ENCODE measurements around the gene ADORA1. TPM values are rescaled to one million over a fixed set of nuclear protein-coding genes. Genes with fewer than 3 reads are reported as not detected.

Gene ADORA1
- total and polyA plus RNA-seq, 2 experiments from 2014 or later: 8.5 to 22.2 TPM

DNA sequence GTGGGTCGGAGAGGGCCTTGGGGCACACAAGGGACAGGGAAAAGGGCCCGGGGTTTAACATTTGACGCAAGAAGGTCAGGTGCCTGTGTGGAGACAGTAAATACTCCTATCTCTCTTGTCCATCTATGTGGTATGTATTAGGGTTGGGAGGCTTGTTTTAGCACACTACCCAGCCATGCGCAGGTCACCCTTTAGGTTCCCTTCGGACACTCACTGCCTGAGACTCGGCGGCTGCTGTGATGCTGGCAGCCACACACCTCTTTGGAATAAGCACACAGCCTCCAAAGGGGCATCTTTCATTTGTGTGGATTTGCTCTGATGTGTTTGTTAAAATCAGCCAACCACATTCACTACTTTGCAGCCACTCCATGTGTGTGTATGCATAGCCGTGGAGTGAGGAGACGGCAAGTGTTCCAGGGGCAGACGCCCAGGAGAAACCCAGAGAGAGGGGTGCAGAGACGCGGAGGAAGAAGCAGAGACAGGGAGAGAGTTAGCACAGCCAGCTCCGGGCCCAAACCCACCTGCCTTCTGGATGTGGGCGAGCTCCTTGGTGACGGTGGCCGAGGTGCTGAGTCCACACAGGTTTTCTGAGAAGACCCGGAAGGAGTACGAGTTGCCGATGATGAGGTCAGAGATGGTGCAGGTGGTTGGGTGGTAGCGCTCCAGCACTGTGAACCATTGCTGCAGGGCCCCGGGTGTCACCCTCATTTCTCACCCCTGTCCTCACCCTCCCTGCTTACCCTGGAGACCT lies 42.4 kb downstream of the ADORA1 start:
- TF ChIP-seq, protein P1, sequence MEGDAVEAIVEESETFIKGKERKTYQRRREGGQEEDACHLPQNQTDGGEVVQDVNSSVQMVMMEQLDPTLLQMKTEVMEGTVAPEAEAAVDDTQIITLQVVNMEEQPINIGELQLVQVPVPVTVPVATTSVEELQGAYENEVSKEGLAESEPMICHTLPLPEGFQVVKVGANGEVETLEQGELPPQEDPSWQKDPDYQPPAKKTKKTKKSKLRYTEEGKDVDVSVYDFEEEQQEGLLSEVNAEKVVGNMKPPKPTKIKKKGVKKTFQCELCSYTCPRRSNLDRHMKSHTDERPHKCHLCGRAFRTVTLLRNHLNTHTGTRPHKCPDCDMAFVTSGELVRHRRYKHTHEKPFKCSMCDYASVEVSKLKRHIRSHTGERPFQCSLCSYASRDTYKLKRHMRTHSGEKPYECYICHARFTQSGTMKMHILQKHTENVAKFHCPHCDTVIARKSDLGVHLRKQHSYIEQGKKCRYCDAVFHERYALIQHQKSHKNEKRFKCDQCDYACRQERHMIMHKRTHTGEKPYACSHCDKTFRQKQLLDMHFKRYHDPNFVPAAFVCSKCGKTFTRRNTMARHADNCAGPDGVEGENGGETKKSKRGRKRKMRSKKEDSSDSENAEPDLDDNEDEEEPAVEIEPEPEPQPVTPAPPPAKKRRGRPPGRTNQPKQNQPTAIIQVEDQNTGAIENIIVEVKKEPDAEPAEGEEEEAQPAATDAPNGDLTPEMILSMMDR (IDR thresholded peaks at IDR 0.05; ENCODE audit: low read depth, low read length): no peak
- Histone ChIP-seq H3K4me3 (no peak overlapping the region), H3K27me3 (no peaks in the 10 kb centered on the region), H3K4me1 (ENCODE audit: low read depth) (peaks cover 7% of the 10 kb centered on the region), H3K27ac (no peak overlapping the region), H3K9me3 (ENCODE audit: low read depth) (no peaks in the 10 kb centered on the region), H3K36me3 (no peaks in the 10 kb centered on the region)
- DNase-seq (ENCODE audit: low read depth in 1 of 2, low spot score in 1 of 2): no peak

DNA sequence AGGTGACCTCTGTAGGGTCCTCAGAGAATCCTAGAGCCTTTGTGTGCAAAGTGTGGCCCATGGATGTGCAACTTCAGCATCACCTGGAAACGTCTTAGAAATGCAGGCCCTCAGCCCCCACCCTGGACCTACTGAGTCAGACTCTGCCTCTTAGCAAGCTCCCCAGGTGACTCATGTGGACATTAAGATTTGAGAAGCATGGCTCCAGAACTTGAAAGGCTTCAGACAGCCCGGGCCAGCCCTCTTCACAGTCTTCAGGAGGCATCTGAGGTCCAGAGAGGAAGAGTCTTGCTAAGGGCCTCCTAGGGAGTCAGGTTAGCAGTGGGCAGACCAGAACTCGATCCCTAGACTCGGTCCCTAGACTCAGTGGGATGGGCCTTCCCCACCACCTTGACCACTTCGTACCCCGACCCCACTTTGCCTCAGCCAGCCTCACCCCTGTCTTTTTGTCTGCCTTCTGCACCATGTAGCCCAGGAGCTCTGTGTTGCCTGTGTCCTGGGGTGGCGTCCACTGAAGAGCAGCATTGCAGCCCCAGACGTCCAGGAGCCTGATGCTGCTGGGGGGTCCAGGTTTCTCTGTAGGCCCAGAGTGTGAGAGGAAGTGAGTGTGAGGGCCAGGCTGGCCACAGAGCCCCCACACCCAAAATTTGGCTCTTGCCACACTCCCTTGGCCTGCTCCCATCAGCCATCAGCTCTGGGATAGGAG lies 43.3 kb downstream of the ADORA1 start:
- Histone ChIP-seq H3K4me1 (ENCODE audit: low read depth) (peaks cover 15% of the 10 kb centered on the region), H3K9me3 (ENCODE audit: low read depth) (no peaks in the 10 kb centered on the region), H3K4me3 (no peak overlapping the region), H3K27ac (no peak overlapping the region), H3K27me3 (no peaks in the 10 kb centered on the region), H3K36me3 (no peaks in the 10 kb centered on the region)
- TF ChIP-seq, protein P1 (IDR thresholded peaks at IDR 0.05; ENCODE audit: low read depth, low read length): no peak
- DNase-seq (ENCODE audit: low read depth in 1 of 2, low spot score in 1 of 2): no peak

DNA sequence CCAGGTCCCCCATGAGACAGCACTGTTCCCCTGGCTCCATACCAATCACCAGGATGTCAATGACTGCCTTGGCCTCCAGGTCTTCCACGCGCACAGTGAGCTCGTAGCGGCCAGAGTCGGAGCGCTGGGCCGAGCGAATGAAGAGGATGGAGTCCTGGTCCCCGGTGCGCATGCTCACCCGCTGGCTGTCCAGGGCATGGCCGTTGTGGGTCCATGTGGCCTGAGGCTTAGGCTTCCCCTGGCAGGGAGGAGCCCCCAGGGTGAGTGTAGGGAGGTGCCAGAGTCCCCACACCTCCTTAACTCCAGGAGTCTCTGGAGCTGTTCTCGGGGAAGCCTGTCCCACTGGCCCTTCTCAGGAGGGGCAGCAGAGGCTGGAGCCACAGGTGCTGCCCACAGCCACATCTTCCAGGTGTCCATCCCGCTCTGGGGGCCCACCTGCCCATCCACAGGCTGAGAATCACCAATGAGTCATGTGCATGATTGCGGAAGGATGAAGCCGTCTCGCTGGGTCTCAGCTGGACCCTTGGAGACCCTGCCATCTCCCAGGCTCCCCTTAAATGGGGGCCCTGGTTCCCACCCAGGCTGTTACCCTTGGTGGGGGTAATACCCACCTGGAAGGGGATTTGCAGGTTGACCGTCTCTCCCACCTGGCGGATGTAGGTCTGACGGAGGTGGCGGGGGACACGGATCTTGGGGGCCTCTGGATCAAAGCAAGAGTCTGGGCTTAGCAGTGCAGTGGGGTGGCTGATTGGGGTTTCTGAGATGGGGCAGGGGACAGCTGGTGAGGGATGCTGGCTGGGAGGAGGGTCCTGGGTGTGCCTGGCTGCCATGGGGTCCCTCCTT lies 44.0 kb downstream of the ADORA1 start:
- Histone ChIP-seq H3K4me1 (ENCODE audit: low read depth) (peaks cover 21% of the 10 kb centered on the region), H3K27me3 (no peaks in the 10 kb centered on the region), H3K9me3 (ENCODE audit: low read depth) (no peaks in the 10 kb centered on the region), H3K36me3 (no peaks in the 10 kb centered on the region), H3K27ac (no peak overlapping the region), H3K4me3 (no peak overlapping the region)
- TF ChIP-seq, protein P1 (IDR thresholded peaks at IDR 0.05; ENCODE audit: low read depth, low read length): no peak
- no peak for DNase-seq (ENCODE audit: low read depth in 1 of 2, low spot score in 1 of 2)

DNA sequence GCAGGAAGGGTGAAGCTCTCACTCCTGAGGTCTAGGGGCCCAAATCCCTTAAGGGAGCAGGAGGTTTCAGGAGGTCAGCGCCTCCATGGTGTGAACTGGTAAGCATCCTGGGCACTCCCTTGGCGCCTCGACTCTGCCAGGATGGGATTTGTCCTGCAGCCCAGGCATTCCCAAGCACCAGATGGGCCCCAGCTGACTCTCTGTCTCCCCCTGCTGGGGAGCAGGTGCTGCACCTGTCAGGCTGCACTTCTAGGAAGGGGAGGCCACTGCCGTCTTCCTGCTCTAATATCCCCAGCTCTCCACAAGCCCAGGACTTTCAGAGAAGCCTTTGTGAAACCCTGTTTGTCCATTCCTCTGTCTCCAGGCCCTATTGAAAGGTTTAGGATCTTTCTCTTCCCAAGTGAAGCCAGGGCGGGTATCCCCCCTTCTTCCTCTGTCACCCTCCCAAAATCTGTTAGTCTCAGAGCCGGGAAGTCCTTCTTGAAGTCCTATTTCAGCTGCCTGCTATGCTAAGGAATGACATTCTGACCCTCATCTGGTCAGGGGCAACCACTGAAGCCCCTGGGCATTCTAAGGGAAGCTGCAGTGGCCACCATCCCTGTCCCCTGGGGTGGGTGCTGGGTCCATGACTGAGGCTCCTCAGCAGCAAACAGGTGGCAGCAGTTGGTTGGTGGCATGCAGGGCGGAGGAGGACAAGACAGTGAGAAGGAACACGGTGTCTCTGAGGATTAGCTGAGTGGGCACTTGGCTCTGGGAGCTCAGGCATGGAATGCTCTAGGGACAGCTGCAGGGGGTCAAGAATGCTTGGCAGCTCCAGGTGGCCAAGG lies 44.9 kb downstream of the ADORA1 start:
- DNase-seq (ENCODE audit: low read depth in 1 of 2, low spot score in 1 of 2): peak; percentile 75 to 82
- TF ChIP-seq, protein P1 (IDR thresholded peaks at IDR 0.05; ENCODE audit: low read depth, low read length): peak; percentile 78
- peaks cover 21% of the 10 kb centered on the region for H3K4me1 ChIP-seq (ENCODE audit: low read depth)
- no peak overlapping the region for H3K27ac ChIP-seq
- no peaks in the 10 kb centered on the region for H3K27me3 ChIP-seq
- no peaks in the 10 kb centered on the region for H3K9me3 ChIP-seq (ENCODE audit: low read depth)
- no peaks in the 10 kb centered on the region for H3K36me3 ChIP-seq
- no peak overlapping the region for H3K4me3 ChIP-seq

All from cardiac muscle cell (in vitro differentiated cells and primary cell).